H9 (cell line): ENCODE data around the gene FBXO41. TPM values are rescaled to one million over a fixed set of nuclear protein-coding genes. Genes with fewer than 3 reads are reported as not detected.

ENCODE experiments used
- DNase-seq: peaks from one replicate; pipeline ENCODE4 v3.0.0-alpha.2; 2017
- H2AFZ ChIP-seq: one replicate; pipeline ENCODE4 v1.6.1; 2013; ENCODE audit warnings: mild to moderate bottlenecking, low read length, control low read depth, moderate library complexity
- H2AK5ac ChIP-seq: 2 replicates; pipeline ENCODE4 v1.6.1; 2013; ENCODE audit warnings: low read length, control low read depth, mixed read lengths; ENCODE audit not compliant: insufficient read length
- H2BK120ac ChIP-seq: one replicate; pipeline ENCODE4 v1.6.1; 2013; ENCODE audit warnings: low read depth, mild to moderate bottlenecking, low read length, control low read depth, inconsistent platforms; ENCODE audit not compliant: poor library complexity, severe bottlenecking
- H2BK12ac ChIP-seq: 2 replicates; pipeline ENCODE4 v1.6.1; 2013; ENCODE audit warnings: low read length, control low read depth, mixed read lengths, low read depth; ENCODE audit not compliant: insufficient read length
- H2BK15ac ChIP-seq: 2 replicates; pipeline ENCODE4 v1.6.1; 2013; ENCODE audit warnings: low read depth, low read length, control low read depth
- H2BK20ac ChIP-seq: one replicate; pipeline ENCODE4 v1.6.1; 2013; ENCODE audit warnings: low read depth, mild to moderate bottlenecking, low read length, control low read depth, inconsistent platforms; ENCODE audit not compliant: poor library complexity, severe bottlenecking
- H2BK5ac ChIP-seq: 2 replicates; pipeline ENCODE4 v1.6.1; 2013; ENCODE audit warnings: low read length, control low read depth, mixed read lengths; ENCODE audit not compliant: insufficient read length
- H3K14ac ChIP-seq: 2 replicates; pipeline ENCODE4 v1.6.1; 2013; ENCODE audit warnings: low read length, control low read depth; ENCODE audit not compliant: insufficient read depth
- H3K18ac ChIP-seq: 2 replicates; pipeline ENCODE4 v1.6.1; 2013; ENCODE audit warnings: low read depth, mild to moderate bottlenecking, mixed read lengths, low read length, control low read depth; ENCODE audit not compliant: insufficient read length
- H3K23ac ChIP-seq: 2 replicates; pipeline ENCODE4 v1.6.1; 2013; ENCODE audit warnings: low read length, control low read depth, mixed read lengths, low read depth; ENCODE audit not compliant: insufficient read length
- H3K23me2 ChIP-seq: 2 replicates; pipeline ENCODE4 v1.6.1; 2013; ENCODE audit warnings: low read depth, mild to moderate bottlenecking, mixed read lengths, low read length, control low read depth; ENCODE audit not compliant: insufficient read length, poor library complexity, severe bottlenecking
- H3K27ac ChIP-seq: 2 replicates; pipeline ENCODE4 v1.5.1; 2013; ENCODE audit warnings: low read length, control low read depth, mixed read lengths, low read depth; ENCODE audit not compliant: insufficient read length
- H3K27me3 ChIP-seq: 2 replicates; pipeline ENCODE4 v1.6.1; 2013; ENCODE audit warnings: low read length, control low read depth, inconsistent platforms; ENCODE audit not compliant: insufficient read depth
- H3K4ac ChIP-seq: 2 replicates; pipeline ENCODE4 v1.6.1; 2013; ENCODE audit warnings: low read depth, mild to moderate bottlenecking, control low read depth, inconsistent platforms, low read length, moderate library complexity
- H3K4me1 ChIP-seq: 2 replicates; pipeline ENCODE4 v1.6.1; 2013; ENCODE audit warnings: low read length, control low read depth, inconsistent platforms; ENCODE audit not compliant: insufficient read depth
- H3K4me2 ChIP-seq: 2 replicates; pipeline ENCODE4 v1.6.1; 2013; ENCODE audit warnings: low read length, control low read depth, mixed read lengths; ENCODE audit not compliant: insufficient read length, insufficient read depth
- H3K56ac ChIP-seq: 2 replicates; pipeline ENCODE4 v1.6.1; 2013; ENCODE audit warnings: low read depth, mild to moderate bottlenecking, mixed read lengths, low read length, control low read depth; ENCODE audit not compliant: insufficient read length
- H3K79me1 ChIP-seq: 2 replicates; pipeline ENCODE4 v1.6.1; 2013; ENCODE audit warnings: low read depth, mild to moderate bottlenecking, moderate library complexity, low read length, control low read depth, inconsistent platforms; ENCODE audit not compliant: insufficient read depth, poor library complexity, severe bottlenecking
- H3K79me2 ChIP-seq: 2 replicates; pipeline ENCODE4 v1.6.1; 2013; ENCODE audit warnings: low read length, control low read depth, inconsistent platforms; ENCODE audit not compliant: insufficient read depth
- H3K9ac ChIP-seq: 2 replicates; pipeline ENCODE4 v1.6.1; 2013; ENCODE audit warnings: low read length, control low read depth, mixed read lengths; ENCODE audit not compliant: insufficient read length; ENCODE audit errors: extremely low read depth
- H3K9me3 ChIP-seq: one replicate; pipeline ENCODE4 v1.6.1; 2013; ENCODE audit warnings: low read depth, low read length, inconsistent platforms; ENCODE audit not compliant: control insufficient read depth
- H3T11ph ChIP-seq: one replicate; pipeline ENCODE4 v1.6.1; 2013; ENCODE audit warnings: mild to moderate bottlenecking, low read length, control low read depth, inconsistent platforms
- H4K20me1 ChIP-seq: one replicate; pipeline ENCODE4 v1.6.1; 2013; ENCODE audit not compliant: control insufficient read depth, insufficient read length, insufficient read depth
- H4K5ac ChIP-seq: 2 replicates; pipeline ENCODE4 v1.6.1; 2013; ENCODE audit warnings: low read depth, mild to moderate bottlenecking, mixed read lengths, low read length, control low read depth; ENCODE audit not compliant: insufficient read length
- H4K8ac ChIP-seq: replicated peaks from 2 replicates; pipeline ENCODE4 v1.6.1; 2013; ENCODE audit warnings: low read length, control low read depth, mixed read lengths, low read depth; ENCODE audit not compliant: insufficient read length
- H4K91ac ChIP-seq: 2 replicates; pipeline ENCODE4 v1.6.1; 2013; ENCODE audit warnings: low read depth, mild to moderate bottlenecking, moderate library complexity, mixed read lengths, low read length, control low read depth; ENCODE audit not compliant: insufficient read length
- H3K27ac Mint-ChIP-seq, 3 experiments: 2 replicates in 2 of 3; 3 replicates in 1 of 3; pipeline ENCODE4 v1.8.0; 2020 to 2021; ENCODE audit warnings: mixed read lengths in 3 of 3, mild to moderate bottlenecking in 1 of 3, moderate library complexity in 1 of 3
- H3K27me3 Mint-ChIP-seq: 2 replicates; pipeline ENCODE4 v1.8.0; 2021; ENCODE audit warnings: low read depth, mild to moderate bottlenecking, moderate library complexity, mixed read lengths
- H3K36me3 Mint-ChIP-seq, 3 experiments: 2 replicates in 2 of 3; 3 replicates in 1 of 3; pipeline ENCODE4 v1.8.0; 2020 to 2021; ENCODE audit warnings: low read depth in 3 of 3, mixed read lengths in 3 of 3; ENCODE audit not compliant: insufficient read depth in 1 of 3
- H3K4me1 Mint-ChIP-seq, 2 experiments: 2 replicates each; pipeline ENCODE4 v1.8.0; 2020; ENCODE audit warnings: mixed read lengths in 2 of 2
- H3K4me3 Mint-ChIP-seq, 2 experiments: 2 replicates in 1 of 2; 3 replicates in 1 of 2; pipeline ENCODE4 v1.8.0; 2020 to 2021; ENCODE audit warnings: mild to moderate bottlenecking in 2 of 2, mixed read lengths in 2 of 2, moderate library complexity in 1 of 2
- H3K9me3 Mint-ChIP-seq, 2 experiments: 2 replicates in 1 of 2; 3 replicates in 1 of 2; pipeline ENCODE4 v1.8.0; 2020; ENCODE audit warnings: mild to moderate bottlenecking in 2 of 2, mixed read lengths in 2 of 2, moderate library complexity in 1 of 2
- CTCF ChIP-seq: fragments of 200-600 bp; sonication (generic); conservative IDR thresholded peaks from 3 replicates; pipeline ENCODE4 v1.8.0; 2021; ENCODE audit warnings: antibody characterized with exemption, mild to moderate bottlenecking
- WGBS: extraction: QIAGEN DNeasy Blood & Tissue Kit; methylation state at CpG from one replicate; pipeline ENCODE4 v1.1.7; 2013; ENCODE audit warnings: missing lambda C conversion rate, low lambda C conversion rate, mixed read lengths; ENCODE audit not compliant: insufficient read length; ENCODE audit errors: extremely low coverage; 5-methylcytosine and 5-hydroxymethylcytosine counted together
- total RNA-seq: library from RNA; stranded (reverse); gene quantifications from 2 replicates; pipeline ENCODE4 v1.2.1, GENCODE V29; 2021

FBXO41 gene
- total RNA-seq, 1 experiment from 2014 or later: 16.2 TPM

- no peak overlapping the region for H2BK5ac ChIP-seq
- no peak overlapping the region for H2BK20ac ChIP-seq
- no peaks in the 10 kb centered on the region; a peak in 1 of 7 replicates for H3K36me3 Mint-ChIP-seq
- H3K9me3 Mint-ChIP-seq: peaks cover 9 to 11% of the 10 kb centered on the region in 2 experiments; a peak in 4 of 5 replicates
- no peak overlapping the region for H3K56ac ChIP-seq
- H3K79me1 ChIP-seq: no peaks in the 10 kb centered on the region
- no peak for TF ChIP-seq CTCF
- H3K18ac ChIP-seq: no peak overlapping the region
- H3K23ac ChIP-seq: no peak overlapping the region
- H3K14ac ChIP-seq: no peak overlapping the region
- H3K27me3 Mint-ChIP-seq: peaks cover 5% of the 10 kb centered on the region
- no peak overlapping the region for H3K9ac ChIP-seq
- no peaks in the 10 kb centered on the region for H3K27me3 ChIP-seq
- H2BK120ac ChIP-seq: no peak overlapping the region
- H3K4me3 Mint-ChIP-seq: no peak overlapping the region
- no peak overlapping the region for H3T11ph ChIP-seq
- no peak overlapping the region for H4K91ac ChIP-seq
- no peaks in the 10 kb centered on the region for H3K23me2 ChIP-seq
- H3K79me2 ChIP-seq: no peaks in the 10 kb centered on the region
- H4K8ac ChIP-seq: no peak overlapping the region
- no peaks in the 10 kb centered on the region for H4K20me1 ChIP-seq
- H2AK5ac ChIP-seq: no peak overlapping the region
- H3K4me1 Mint-ChIP-seq: no peaks in the 10 kb centered on the region
- no peaks in the 10 kb centered on the region for H3K9me3 ChIP-seq
- no peak overlapping the region for H3K4ac ChIP-seq
- H4K5ac ChIP-seq: no peak overlapping the region
- no peak overlapping the region for H2BK15ac ChIP-seq
- no peak overlapping the region for H3K4me2 ChIP-seq
- no CpG with 5 or more reads among the region's 2 CpGs for WGBS
- H2BK12ac ChIP-seq: no peak overlapping the region
- H3K27ac Mint-ChIP-seq: no peak overlapping the region
- H3K4me1 ChIP-seq: no peaks in the 10 kb centered on the region
- H2AFZ ChIP-seq: no peak overlapping the region
- no peak overlapping the region for H3K27ac ChIP-seq
- DNase-seq: no peak
Measured at GRCh38 chr2:73334045-73334444, 49.8 kb upstream of the FBXO41 start.
